ENCODE data around the gene LZTFL1.

The LZTFL1 gene

DNA sequence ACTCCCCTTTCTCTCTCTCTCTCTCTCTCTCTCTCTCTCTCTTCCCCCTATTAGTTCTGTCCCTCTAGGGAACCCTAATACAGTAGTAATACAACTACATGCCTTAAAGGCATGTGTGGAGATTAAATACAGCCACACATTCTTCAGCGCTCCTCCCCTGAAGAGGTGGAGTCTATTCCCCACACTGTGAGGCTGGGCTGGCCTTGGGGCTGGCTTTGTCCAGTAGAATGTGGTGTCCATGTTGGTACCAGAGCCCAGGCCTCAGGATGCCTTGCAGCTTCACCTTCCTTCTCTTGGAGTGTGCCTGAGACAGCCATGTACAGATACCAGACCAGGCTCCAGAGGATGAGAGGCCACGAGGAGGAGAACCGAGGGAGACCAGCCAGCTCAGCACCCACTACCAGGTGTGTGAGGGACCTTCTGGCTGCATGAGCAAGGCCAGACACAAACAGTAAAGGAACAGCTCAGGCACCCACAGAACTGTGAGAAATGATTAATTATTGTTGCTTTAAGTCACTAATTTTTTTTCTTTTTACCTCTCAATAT is 56.2 kb downstream of the LZTFL1 start:
- no peak for DNase-seq

- DNase-seq, result no peak
These were observed 58.3 kb downstream of the LZTFL1 start for GRCh38 chr3:45783667-45784066.

DNA sequence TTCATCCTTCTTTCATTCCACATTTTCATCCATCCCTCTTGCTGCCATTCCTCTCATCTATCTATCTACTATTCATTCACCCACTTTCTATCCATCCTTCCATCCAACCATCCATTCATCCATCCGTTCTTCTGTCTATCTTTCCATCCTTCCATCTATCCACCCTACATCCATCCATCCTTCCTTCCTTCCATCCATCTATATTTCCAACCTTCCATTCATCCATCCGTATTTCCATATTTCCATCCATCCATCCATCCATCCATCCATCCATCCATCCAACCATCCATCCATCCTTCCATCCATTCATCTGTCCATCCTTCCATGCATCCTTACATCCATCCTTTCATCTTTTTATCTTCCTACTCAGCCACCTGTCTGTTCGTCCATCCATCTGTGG is 59.5 kb downstream of the LZTFL1 start:
- no peak for DNase-seq

- no peak for DNase-seq
These were observed 60.1 kb downstream of the LZTFL1 start for GRCh38 chr3:45781841-45782240.

- DNase-seq, result no peak
These were observed 60.6 kb downstream of the LZTFL1 start for GRCh38 chr3:45781271-45781670.

- no peak for DNase-seq
These were observed 61.9 kb downstream of the LZTFL1 start for GRCh38 chr3:45779746-45780735.

- DNase-seq, result no peak
These were observed 63.1 kb downstream of the LZTFL1 start for GRCh38 chr3:45778761-45779201.

DNA sequence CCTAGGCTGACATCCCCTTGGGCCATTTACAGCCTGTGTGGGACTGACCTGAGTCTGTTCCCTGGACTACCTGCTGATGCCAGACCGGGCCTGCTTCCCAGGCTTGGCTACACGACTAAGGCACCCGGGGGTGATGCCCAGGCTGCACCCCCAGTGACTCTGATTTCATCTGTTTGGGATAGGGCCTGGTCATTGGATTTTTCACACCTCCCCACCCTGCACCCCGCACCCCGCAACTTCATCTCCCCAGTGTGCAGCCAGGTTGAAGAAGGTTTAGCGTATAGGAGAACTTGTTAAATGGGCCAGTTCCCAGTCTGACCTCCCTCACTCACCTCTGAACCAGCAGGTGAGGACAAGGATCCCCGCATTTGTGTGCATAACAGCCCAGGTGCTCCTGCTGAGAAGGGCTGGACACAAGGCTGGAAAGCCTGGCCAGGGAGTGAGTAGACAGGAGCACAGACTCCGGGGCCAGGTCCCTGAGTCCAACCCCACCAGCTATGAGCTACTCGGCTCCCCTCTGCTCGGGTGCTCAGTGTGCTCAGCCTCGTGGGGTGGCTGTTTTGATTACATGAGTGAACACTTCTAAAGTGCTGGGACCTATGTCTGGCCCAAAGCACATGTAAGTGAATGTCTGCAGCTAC is 64.1 kb downstream of the LZTFL1 start:
- no peak for DNase-seq

GRCh38 chr3:45777111-45777745 is 64.7 kb downstream of the LZTFL1 start:
- no peak for DNase-seq

DNA sequence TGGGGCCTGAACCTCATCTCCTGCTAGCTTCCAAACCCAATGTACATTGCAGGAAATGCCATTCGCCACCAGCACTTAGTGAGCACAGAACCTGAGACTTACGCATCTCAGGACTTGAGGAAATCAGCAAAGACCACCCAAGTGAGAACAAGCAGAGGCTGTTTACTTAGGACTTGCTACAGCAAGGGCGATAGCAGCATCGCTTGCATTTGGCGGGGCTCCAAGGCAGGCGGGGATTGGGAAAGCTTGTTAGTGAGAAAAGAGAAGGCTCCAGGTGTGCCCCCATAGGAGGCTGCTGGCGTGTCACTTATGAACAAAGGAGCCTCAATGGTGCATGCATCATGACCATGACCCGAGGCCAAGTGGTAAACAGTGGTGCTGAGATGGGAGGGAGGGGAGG is 65.3 kb downstream of the LZTFL1 start:
- peak; percentile 91 for DNase-seq

DNA sequence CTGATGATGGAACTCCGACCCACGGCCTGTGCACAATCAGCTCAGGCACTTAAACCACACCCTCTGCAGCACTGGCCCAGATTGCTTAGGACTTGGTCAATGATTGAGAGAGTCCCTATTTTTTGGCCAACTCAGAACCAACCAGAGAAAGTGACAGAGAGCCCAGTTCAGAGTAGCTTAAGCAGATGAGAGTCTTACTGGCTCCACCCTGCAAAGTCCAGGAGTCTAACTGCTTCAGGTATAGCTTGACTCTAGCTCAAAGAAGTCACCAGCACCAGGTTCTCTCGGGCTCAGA is 65.7 kb downstream of the LZTFL1 start:
- DNase-seq, result no peak

DNA sequence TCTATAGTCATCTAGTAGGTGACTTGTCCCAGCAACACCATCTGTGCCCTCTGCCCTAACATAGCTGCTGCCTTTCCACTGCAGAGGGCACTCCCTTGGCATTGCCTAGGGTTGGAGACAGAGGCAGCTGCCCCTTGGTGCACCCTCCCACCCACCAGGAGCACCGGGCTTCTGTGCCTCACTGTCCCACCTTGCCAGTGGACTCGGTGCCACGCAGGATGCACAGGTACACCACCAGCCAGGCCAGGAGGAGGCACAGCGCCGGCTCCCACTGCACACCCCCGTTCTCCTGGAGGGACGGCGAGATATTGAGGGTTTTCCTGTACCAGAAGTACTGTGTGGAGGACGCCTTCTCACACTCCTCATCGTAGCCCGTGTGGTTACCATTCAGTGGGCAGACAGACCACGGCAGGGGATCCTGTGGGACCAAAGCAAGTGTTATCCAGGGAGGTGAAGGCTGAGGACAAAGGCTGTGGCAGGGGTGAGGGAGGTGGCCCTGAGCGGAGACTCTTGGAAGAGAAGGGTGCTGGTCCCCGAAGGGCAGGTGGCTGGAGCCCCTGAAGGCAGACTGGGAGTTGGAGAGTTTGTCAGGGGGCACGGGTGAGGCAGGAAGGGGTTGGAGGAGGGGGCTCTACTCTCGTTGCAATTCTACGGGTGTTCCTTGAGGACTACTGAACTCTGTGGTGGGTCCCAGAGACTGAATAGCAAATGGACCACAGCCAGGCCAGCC is 66.2 kb downstream of the LZTFL1 start:
- DNase-seq, result no peak

- no peak for DNase-seq
These were observed 67.1 kb downstream of the LZTFL1 start for GRCh38 chr3:45774581-45775521.

- DNase-seq, result no peak
These were observed 68.0 kb downstream of the LZTFL1 start for GRCh38 chr3:45773714-45774449.
